ENCODE measurements around the gene TNIP1. TPM values are rescaled to one million over a fixed set of nuclear protein-coding genes. Genes with fewer than 3 reads are reported as not detected.

The TNIP1 gene
- total RNA-seq, 1 experiment from 2014 or later = 122 TPM

DNA sequence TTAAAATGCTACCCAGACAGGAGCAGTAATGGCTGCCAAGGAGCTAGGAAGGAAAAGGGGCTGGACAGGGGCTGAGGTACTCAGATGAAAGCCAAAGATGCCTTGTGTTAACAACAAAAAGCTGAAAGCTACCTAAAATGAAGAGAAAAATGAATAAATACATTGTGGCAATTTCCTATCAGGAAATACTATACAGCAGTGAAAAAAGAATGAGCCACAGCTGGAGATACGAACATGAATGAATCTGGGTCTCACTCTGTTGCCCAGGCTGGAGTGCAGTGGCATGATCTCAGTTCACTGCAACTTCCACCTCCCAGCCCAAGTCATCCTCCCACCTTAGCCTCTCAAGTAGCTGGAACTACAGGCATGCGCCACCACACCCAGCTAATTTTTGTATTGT is 6.3 kb downstream of the TNIP1 start:
- TF ChIP-seq EZH2 (IDR thresholded peaks at IDR 0.05; ENCODE audit: low read depth) (no peak), CTCF (conservative IDR thresholded peaks at IDR 0.05) (no peak)
- Histone ChIP-seq H3K9me3 (ENCODE audit: insufficient read depth, low read depth) (no peaks in the 10 kb centered on the region), H3K27ac (peak overlapping the region; percentile 94), H3K27me3 (ENCODE audit: insufficient read depth, low read depth) (no peaks in the 10 kb centered on the region), H3K4me2 (no peak overlapping the region), H3K9me2 (ENCODE audit: insufficient read depth) (no peaks in the 10 kb centered on the region), H3K36me3 (ENCODE audit: low read depth) (peaks cover 14% of the 10 kb centered on the region), H3F3A (ENCODE audit: insufficient read depth, low read depth) (peaks cover 49% of the 10 kb centered on the region), H4K20me1 (ENCODE audit: insufficient read depth) (no peaks in the 10 kb centered on the region), H3K79me2 (ENCODE audit: low read depth) (peaks cover 91% of the 10 kb centered on the region), H3K4me3 (no peak overlapping the region), H2AFZ (no peak overlapping the region), H3K4me1 (replicated peaks; ENCODE audit: insufficient read depth) (peaks cover 76% of the 10 kb centered on the region)
- CTCF ChIA-PET = no interaction called here
- BruUV-seq (replicated peaks) = no TSS peak
- POLR2A ChIA-PET (ENCODE audit: unreplicated experiment) = no interaction called here
- no peak for DNase-seq
- intact Hi-C loops (cut with micrococcal nuclease; ENCODE audit: unreplicated experiment) = loop anchor here (10.0 kb wide), 1 partner anchor 600 kb away; no protein-coding TSS in a partner anchor

DNA sequence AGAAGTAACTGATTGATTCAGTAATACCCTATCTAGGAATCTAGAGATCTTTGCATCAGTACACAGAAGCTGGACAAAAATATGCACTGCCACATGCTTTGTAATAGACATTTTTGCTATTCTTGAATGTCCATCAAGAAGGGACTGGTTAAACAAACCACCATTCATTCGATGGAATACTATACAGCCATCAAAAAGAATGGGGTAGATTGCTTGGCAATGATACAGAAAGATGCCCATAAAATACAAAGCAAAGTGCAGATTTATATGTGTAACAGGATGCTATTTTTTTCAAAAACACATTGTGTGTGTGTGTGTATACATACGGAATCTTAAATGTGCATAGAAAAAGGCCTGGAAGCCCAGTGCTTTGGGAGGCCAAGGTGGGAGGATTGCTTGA is 7.6 kb downstream of the TNIP1 start:
- ChIA-PET POLR2A (ENCODE audit: unreplicated experiment) (no interaction called here), CTCF (no interaction called here)
- H3K4me3 ChIP-seq = no peak overlapping the region
- H3K27ac ChIP-seq = peak overlapping the region; percentile 94
- H2AFZ ChIP-seq = no peak overlapping the region
- H3F3A ChIP-seq (ENCODE audit: insufficient read depth, low read depth) = peaks cover 46% of the 10 kb centered on the region
- no peaks in the 10 kb centered on the region for H4K20me1 ChIP-seq (ENCODE audit: insufficient read depth)
- intact Hi-C loops (cut with micrococcal nuclease; ENCODE audit: unreplicated experiment) = loop anchor here (2.0 to 10.0 kb wide), 2 partner anchors 18 to 598 kb away; no protein-coding TSS in a partner anchor
- H3K27me3 ChIP-seq (ENCODE audit: insufficient read depth, low read depth) = no peaks in the 10 kb centered on the region
- H3K4me2 ChIP-seq = no peak overlapping the region
- H3K79me2 ChIP-seq (ENCODE audit: low read depth) = peaks cover 91% of the 10 kb centered on the region
- no peaks in the 10 kb centered on the region for H3K9me2 ChIP-seq (ENCODE audit: insufficient read depth)
- peaks cover 13% of the 10 kb centered on the region for H3K36me3 ChIP-seq (ENCODE audit: low read depth)
- no peak for TF ChIP-seq EZH2 (IDR thresholded peaks at IDR 0.05; ENCODE audit: low read depth)
- TF ChIP-seq CTCF (conservative IDR thresholded peaks at IDR 0.05) = no peak
- BruUV-seq (replicated peaks) = no TSS peak
- no peaks in the 10 kb centered on the region for H3K9me3 ChIP-seq (ENCODE audit: insufficient read depth, low read depth)
- DNase-seq = no peak
- peaks cover 63% of the 10 kb centered on the region for H3K4me1 ChIP-seq (replicated peaks; ENCODE audit: insufficient read depth)

DNA sequence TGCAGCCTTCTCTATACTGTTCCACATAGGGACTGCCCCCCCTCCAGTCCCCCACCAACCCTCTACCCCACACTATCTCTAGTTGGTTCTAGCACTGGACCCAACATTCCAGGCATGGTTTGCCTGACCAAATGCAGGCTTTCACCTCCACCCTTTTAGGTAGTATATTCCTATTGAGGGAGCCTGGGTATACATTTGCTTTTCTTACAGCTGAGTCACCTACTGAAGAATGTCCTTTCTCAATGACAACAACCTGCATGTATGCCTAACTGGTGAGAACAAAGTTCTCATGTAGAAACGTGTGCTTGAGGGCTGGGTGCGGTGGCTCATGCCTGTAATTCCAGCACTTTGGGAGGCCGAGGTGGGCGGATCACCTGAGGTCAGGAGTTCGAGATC is 8.2 kb downstream of the TNIP1 start:
- H3F3A ChIP-seq (ENCODE audit: insufficient read depth, low read depth) = peaks cover 46% of the 10 kb centered on the region
- peak; percentile 73 to 97 for DNase-seq
- POLR2A ChIA-PET (ENCODE audit: unreplicated experiment) = interaction anchor here (0.6 kb wide), 1 partner anchor 94 kb away, joined by 3 read pairs; no protein-coding TSS in a partner anchor
- H3K27ac ChIP-seq = peak overlapping the region; percentile 94
- no peaks in the 10 kb centered on the region for H3K27me3 ChIP-seq (ENCODE audit: insufficient read depth, low read depth)
- no peaks in the 10 kb centered on the region for H3K9me2 ChIP-seq (ENCODE audit: insufficient read depth)
- no peak overlapping the region for H2AFZ ChIP-seq
- TF ChIP-seq CTCF (conservative IDR thresholded peaks at IDR 0.05) = no peak
- TF ChIP-seq EZH2 (IDR thresholded peaks at IDR 0.05; ENCODE audit: low read depth) = no peak
- no peak overlapping the region for H3K4me3 ChIP-seq
- no peaks in the 10 kb centered on the region for H3K9me3 ChIP-seq (ENCODE audit: insufficient read depth, low read depth)
- H4K20me1 ChIP-seq (ENCODE audit: insufficient read depth) = no peaks in the 10 kb centered on the region
- H3K36me3 ChIP-seq (ENCODE audit: low read depth) = peaks cover 7% of the 10 kb centered on the region
- peak overlapping the region; percentile 47 for H3K4me2 ChIP-seq
- intact Hi-C loops (cut with micrococcal nuclease; ENCODE audit: unreplicated experiment) = loop anchor here (1.0 to 10.0 kb wide), 5 partner anchors 9 to 598 kb away; no protein-coding TSS in a partner anchor
- no TSS peak for BruUV-seq (replicated peaks)
- H3K4me1 ChIP-seq (replicated peaks; ENCODE audit: insufficient read depth) = peaks cover 57% of the 10 kb centered on the region
- H3K79me2 ChIP-seq (ENCODE audit: low read depth) = peaks cover 91% of the 10 kb centered on the region
- CTCF ChIA-PET = no interaction called here
